Breast epithelium (tissue), 4 donors: ENCODE data around the gene LOXL3. TPM values are rescaled to one million over a fixed set of nuclear protein-coding genes. Genes with fewer than 3 reads are reported as not detected.

ENCODE experiments used
- DNase-seq, 2 donors: peaks; one replicate each; pipeline ENCODE4 v3.0.0-alpha.2; 2019; ENCODE audit warnings: low spot score in 2 of 2
- H3K27ac ChIP-seq, 2 donors: fragments of 200-600 bp; sonication (generic) in 1 of 2; one replicate each; pipeline ENCODE4 v1.5.1; 2016 to 2019; ENCODE audit warnings: mild to moderate bottlenecking in 1 of 2
- H3K27me3 ChIP-seq, 2 donors: fragments of 200-600 bp; sonication (generic) in 1 of 2; one replicate each; pipeline versions ENCODE4 v1.5.1 to v1.6.0; 2017 to 2019; ENCODE audit warnings: control low read depth in 1 of 2, mild to moderate bottlenecking in 1 of 2
- H3K36me3 ChIP-seq: fragments of 200-600 bp; one replicate; pipeline ENCODE4 v1.5.1; 2019
- H3K4me1 ChIP-seq, 2 donors: fragments of 200-600 bp; sonication (generic); one replicate each; pipeline ENCODE4 v1.5.1; 2016 to 2019; ENCODE audit warnings: control low read depth in 1 of 2
- H3K4me3 ChIP-seq, 3 donors: fragments of 200-600 bp; sonication (generic); 1 replicate in 2 of 3; 2 replicates in 1 of 3; pipeline ENCODE4 v1.5.1; 2016 to 2019; ENCODE audit warnings: mild to moderate bottlenecking in 3 of 3, moderate library complexity in 2 of 3
- H3K9me3 ChIP-seq, 2 donors: fragments of 200-600 bp; sonication (generic) in 1 of 2; one replicate each; pipeline ENCODE4 v1.5.1; 2016 to 2019; ENCODE audit warnings: control low read depth in 1 of 2
- POLR2A ChIP-seq: fragments of 450-650 bp; IDR thresholded peaks from one replicate; pipeline ENCODE4 v1.6.1; 2016; ENCODE audit warnings: antibody characterized with exemption, mild to moderate bottlenecking, moderate library complexity
- POLR2AphosphoS5 ChIP-seq, 3 donors: sonication (generic); formaldehyde crosslinking; IDR thresholded peaks; one replicate each; pipeline ENCODE4 v1.6.1; 2017; ENCODE audit warnings: antibody characterized with exemption in 3 of 3
- intact Hi-C: fragments of 100-400 bp; cut with DNase I; formaldehyde crosslinking; loops from one replicate; pipeline ENCODE4 v1.15.1; 2023; ENCODE audit warnings: low total_unique reads
- total RNA-seq, 3 donors: library from RNA; depleted of rRNA; stranded (reverse); fragments of >200 nt; gene quantifications; one replicate each; pipeline ENCODE4 v1.1.0, GENCODE V29; 2016
- TF ChIP-seq, protein P1 (sequence below), 3 donors: fragments of 450-650 bp; IDR thresholded peaks; one replicate each; pipeline ENCODE4 v1.5.1; 2016 to 2017; ENCODE audit warnings: antibody characterized with exemption in 3 of 3, mild to moderate bottlenecking in 3 of 3, moderate library complexity in 3 of 3

The LOXL3 gene
- total RNA-seq, 3 donors from 2014 or later: 3.7 to 7.8 (median 6.6) TPM

DNA sequence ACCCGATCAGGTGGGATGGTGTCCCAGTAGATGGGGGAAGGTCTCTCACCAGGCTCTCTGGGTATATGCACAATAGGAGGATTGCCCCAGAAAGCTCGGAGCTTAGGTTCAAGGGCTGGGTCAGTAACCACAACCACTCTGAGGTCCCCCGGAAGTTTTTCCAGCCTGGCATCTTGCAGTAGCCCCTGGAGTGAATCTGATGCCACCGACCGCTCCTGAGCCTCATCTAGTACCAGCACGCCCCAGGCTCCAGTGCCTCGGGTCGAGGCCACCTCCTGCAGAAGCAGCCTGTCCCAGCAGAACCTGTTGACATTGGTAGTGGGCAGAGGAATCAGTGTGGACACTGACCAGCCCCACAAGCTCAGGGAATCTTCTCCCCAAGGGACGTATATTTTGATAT is 29.7 kb downstream of the LOXL3 start:
- H3K9me3 ChIP-seq: no peaks in the 10 kb centered on the region
- TF ChIP-seq, protein P1, sequence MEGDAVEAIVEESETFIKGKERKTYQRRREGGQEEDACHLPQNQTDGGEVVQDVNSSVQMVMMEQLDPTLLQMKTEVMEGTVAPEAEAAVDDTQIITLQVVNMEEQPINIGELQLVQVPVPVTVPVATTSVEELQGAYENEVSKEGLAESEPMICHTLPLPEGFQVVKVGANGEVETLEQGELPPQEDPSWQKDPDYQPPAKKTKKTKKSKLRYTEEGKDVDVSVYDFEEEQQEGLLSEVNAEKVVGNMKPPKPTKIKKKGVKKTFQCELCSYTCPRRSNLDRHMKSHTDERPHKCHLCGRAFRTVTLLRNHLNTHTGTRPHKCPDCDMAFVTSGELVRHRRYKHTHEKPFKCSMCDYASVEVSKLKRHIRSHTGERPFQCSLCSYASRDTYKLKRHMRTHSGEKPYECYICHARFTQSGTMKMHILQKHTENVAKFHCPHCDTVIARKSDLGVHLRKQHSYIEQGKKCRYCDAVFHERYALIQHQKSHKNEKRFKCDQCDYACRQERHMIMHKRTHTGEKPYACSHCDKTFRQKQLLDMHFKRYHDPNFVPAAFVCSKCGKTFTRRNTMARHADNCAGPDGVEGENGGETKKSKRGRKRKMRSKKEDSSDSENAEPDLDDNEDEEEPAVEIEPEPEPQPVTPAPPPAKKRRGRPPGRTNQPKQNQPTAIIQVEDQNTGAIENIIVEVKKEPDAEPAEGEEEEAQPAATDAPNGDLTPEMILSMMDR (IDR thresholded peaks at IDR 0.05): no peak
- TF ChIP-seq POLR2A (no peak), POLR2AphosphoS5 (IDR thresholded peaks at IDR 0.05) (no peak)
- H3K27ac ChIP-seq: no peak overlapping the region
- no peak overlapping the region for H3K4me3 ChIP-seq
- peaks cover 0 to 15% of the 10 kb centered on the region in 2 donors for H3K27me3 ChIP-seq
- H3K36me3 ChIP-seq: no peaks in the 10 kb centered on the region
- H3K4me1 ChIP-seq: peaks cover 0 to 8% of the 10 kb centered on the region in 2 donors
- intact Hi-C loops: no loop called here
- no peak for DNase-seq

DNA sequence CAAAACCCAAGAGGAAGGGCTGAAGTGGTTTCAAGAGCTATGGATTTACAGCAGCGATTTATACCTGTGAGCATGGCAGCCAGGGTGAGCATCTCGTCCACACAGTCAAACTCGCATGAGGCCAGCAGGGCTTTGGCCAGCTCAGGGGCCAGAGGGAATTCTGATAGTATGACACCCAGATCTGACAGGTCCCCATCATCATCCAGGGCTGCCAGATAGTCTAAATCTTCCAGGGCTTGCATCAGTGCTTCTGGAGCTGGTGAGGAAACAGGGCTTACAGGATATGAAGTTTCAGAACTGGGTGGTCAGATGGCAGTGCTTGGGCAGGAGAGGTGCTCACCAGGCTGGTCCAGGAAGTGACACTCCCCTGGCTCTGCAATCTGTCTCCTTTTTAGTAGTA is 31.2 kb downstream of the LOXL3 start:
- no peaks in the 10 kb centered on the region for H3K36me3 ChIP-seq
- intact Hi-C loops: no loop called here
- no peak for DNase-seq
- H3K27ac ChIP-seq: no peak overlapping the region
- H3K27me3 ChIP-seq: peaks cover 0 to 30% of the 10 kb centered on the region in 2 donors
- H3K4me1 ChIP-seq: no peaks in the 10 kb centered on the region
- TF ChIP-seq, protein P1 (IDR thresholded peaks at IDR 0.05): no peak
- TF ChIP-seq POLR2A (no peak), POLR2AphosphoS5 (IDR thresholded peaks at IDR 0.05) (no peak)
- no peaks in the 10 kb centered on the region for H3K9me3 ChIP-seq
- no peak overlapping the region for H3K4me3 ChIP-seq

DNA sequence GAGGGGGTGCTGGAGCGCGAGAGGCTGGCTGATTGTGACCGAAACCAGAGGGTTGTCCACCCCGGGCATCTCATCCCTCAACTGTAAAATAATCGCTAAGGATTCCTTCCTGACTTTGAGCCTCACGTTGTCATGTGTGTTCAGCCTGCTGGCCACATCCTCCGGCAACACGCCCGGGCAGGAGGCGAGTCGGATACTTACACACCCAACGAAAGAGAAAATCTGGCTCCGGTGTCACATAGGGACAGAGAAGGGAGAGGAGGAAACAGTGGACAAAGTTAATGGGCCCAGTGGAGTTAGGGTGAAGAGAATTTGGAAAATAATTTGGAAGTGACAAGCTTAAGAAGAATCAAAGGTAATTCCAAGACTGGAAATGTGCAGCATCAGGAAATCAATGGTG is 37.1 kb downstream of the LOXL3 start:
- no peaks in the 10 kb centered on the region for H3K4me1 ChIP-seq
- peaks cover 17 to 86% of the 10 kb centered on the region in 2 donors for H3K27me3 ChIP-seq
- H3K4me3 ChIP-seq: peak overlapping the region; percentile 21 to 68 (median 40)
- H3K27ac ChIP-seq: no peak overlapping the region
- TF ChIP-seq POLR2A: no peak
- TF ChIP-seq, protein P1 (IDR thresholded peaks at IDR 0.05): no peak
- TF ChIP-seq POLR2AphosphoS5 (IDR thresholded peaks at IDR 0.05): no peak
- H3K36me3 ChIP-seq: no peaks in the 10 kb centered on the region
- no peak for DNase-seq
- no peaks in the 10 kb centered on the region for H3K9me3 ChIP-seq
- intact Hi-C loops: no loop called here

DNA sequence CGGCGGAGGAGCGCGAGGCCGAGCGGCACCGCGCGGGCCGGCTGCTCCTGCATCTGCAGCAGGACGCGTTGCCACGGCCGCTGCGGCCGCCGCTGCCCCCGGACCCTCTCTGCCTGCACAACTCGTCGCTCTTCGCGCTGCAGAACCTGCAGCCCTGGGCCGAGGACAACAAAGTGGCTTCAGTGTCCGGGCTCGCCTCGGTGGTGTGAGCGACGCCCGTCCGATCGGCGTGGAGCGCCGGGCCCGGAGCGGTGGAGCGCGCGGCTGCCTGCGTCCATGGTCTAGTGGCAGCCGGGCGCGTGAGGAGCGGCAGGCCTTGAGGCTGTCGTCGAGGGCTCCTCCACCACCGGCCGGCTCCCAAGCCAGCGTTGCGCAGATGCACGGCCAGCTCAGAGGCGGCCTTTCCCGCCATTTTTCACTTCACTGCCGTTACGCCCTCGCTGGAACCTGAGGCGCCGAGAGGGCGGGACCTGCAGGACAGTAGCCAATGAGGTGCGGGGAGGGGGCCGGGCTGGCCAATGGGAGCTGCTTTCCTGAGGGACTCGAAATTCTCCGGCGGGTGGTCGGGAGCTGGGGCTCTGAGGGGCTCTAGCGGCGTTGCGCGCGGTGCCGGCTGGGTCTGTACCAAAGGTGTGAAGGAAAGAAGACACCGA is 37.6 kb downstream of the LOXL3 start:
- Histone ChIP-seq H3K4me3 (peak overlapping the region; percentile 21 to 68 (median 40)), H3K27ac (no peak overlapping the region), H3K4me1 (no peaks in the 10 kb centered on the region), H3K27me3 (peaks cover 17 to 86% of the 10 kb centered on the region in 2 donors), H3K36me3 (no peaks in the 10 kb centered on the region), H3K9me3 (no peaks in the 10 kb centered on the region)
- peak in 1 of 2 donors; percentile 52 for DNase-seq
- intact Hi-C loops: no loop called here
- TF ChIP-seq, protein P1 (IDR thresholded peaks at IDR 0.05): no peak
- TF ChIP-seq POLR2AphosphoS5 (IDR thresholded peaks at IDR 0.05) (no peak), POLR2A (no peak)

DNA sequence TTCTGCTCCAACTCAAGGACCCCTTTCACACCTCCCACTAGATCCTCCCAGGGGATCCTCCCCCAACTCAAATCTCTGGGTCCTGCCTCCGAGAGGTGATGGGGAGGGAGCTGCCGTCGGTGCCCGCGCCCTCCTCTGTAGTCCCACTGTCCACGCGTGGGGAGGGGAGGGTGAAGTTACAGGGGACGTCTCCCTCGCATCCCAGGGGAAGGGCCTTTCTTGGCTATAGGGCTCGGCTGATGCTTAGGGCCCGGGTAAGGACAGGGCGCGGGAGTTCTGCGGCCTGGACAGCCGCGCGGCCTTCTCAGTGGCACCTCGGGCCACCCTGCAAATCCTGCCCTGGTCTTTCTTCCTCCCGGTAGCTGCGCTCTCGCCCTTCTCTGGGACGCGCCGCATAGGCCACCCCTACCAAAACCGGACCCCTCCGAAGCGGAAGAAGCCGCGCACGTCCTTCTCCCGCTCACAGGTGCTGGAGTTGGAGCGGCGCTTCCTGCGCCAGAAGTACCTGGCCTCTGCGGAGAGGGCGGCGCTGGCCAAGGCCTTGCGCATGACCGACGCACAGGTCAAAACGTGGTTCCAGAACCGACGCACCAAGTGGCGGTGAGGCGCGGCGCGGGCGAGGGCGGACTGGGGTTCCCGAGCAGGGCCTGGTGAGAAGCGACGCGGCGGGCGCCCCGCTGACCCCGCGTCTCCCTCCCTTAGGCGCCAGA is 38.3 kb downstream of the LOXL3 start:
- intact Hi-C loops: no loop called here
- Histone ChIP-seq H3K4me1 (no peaks in the 10 kb centered on the region), H3K9me3 (no peaks in the 10 kb centered on the region), H3K27ac (no peak overlapping the region), H3K4me3 (peak overlapping the region; percentile 21 to 68 (median 40)), H3K36me3 (no peaks in the 10 kb centered on the region), H3K27me3 (peaks cover 17 to 82% of the 10 kb centered on the region in 2 donors)
- no peak for TF ChIP-seq POLR2AphosphoS5 (IDR thresholded peaks at IDR 0.05)
- no peak for TF ChIP-seq POLR2A
- TF ChIP-seq, protein P1 (IDR thresholded peaks at IDR 0.05): no peak
- no peak for DNase-seq
